Activated CD8-positive, alpha-beta T cell treated with anti-CD3 and anti-CD28 coated beads for 36 hours (primary cell): ENCODE data around the gene GPX4. TPM values are rescaled to one million over a fixed set of nuclear protein-coding genes. Genes with fewer than 3 reads are reported as not detected.

ENCODE experiments used
- ATAC-seq: fragments of 200-7000 bp; cut with Tn5 transposase; one replicate; pipeline ENCODE4 v1.10.0; 2021; ENCODE audit warnings: mild to moderate bottlenecking, moderate library complexity
- CTCF ChIA-PET: fragments of 350-600 bp; sonication (Branson Sonifier 250); formaldehyde crosslinking; loops from one replicate; lab custom pipeline; 2021; ENCODE audit warnings: antibody characterized with exemption; lab: Charles Lee
- POLR2A ChIA-PET: fragments of 350-600 bp; sonication (Branson Sonifier 250); formaldehyde crosslinking; loops from one replicate; lab custom pipeline; 2021; ENCODE audit warnings: antibody characterized with exemption; lab: Charles Lee
- DNase-seq: peaks from one replicate; pipeline ENCODE4 v3.0.0-alpha.2; 2020
- H3K27ac Mint-ChIP-seq: one replicate; pipeline ENCODE4 v1.8.0; 2021; ENCODE audit warnings: mild to moderate bottlenecking, mixed read lengths
- H3K27me3 Mint-ChIP-seq: one replicate; pipeline ENCODE4 v1.8.0; 2021; ENCODE audit warnings: mixed read lengths
- H3K36me3 Mint-ChIP-seq: one replicate; pipeline ENCODE4 v1.8.0; 2021; ENCODE audit warnings: low read depth, mixed read lengths
- H3K4me1 Mint-ChIP-seq: one replicate; pipeline ENCODE4 v1.8.0; 2021; ENCODE audit warnings: low read depth, mixed read lengths
- H3K4me3 Mint-ChIP-seq: one replicate; pipeline ENCODE4 v1.8.0; 2021; ENCODE audit warnings: mild to moderate bottlenecking, moderate library complexity, mixed read lengths
- H3K9me3 Mint-ChIP-seq: one replicate; pipeline ENCODE4 v1.8.0; 2021; ENCODE audit warnings: mixed read lengths
- intact Hi-C: fragments of 100-400 bp; cut with micrococcal nuclease; formaldehyde crosslinking; loops from one replicate; pipeline ENCODE4 v1.10.0; 2022
- total RNA-seq, 2 experiments: library from RNA; stranded (reverse); gene quantifications; one replicate each; pipeline ENCODE4 v1.2.3, GENCODE V29; 2021
- TF ChIP-seq, protein P1 (sequence below): fragments of 200-600 bp; IDR thresholded peaks from one replicate; pipeline ENCODE4 v1.8.0; 2022; ENCODE audit warnings: antibody characterized with exemption, mild to moderate bottlenecking

Gene GPX4
- total RNA-seq, 2 experiments from 2014 or later, result 224 to 232 TPM

DNA sequence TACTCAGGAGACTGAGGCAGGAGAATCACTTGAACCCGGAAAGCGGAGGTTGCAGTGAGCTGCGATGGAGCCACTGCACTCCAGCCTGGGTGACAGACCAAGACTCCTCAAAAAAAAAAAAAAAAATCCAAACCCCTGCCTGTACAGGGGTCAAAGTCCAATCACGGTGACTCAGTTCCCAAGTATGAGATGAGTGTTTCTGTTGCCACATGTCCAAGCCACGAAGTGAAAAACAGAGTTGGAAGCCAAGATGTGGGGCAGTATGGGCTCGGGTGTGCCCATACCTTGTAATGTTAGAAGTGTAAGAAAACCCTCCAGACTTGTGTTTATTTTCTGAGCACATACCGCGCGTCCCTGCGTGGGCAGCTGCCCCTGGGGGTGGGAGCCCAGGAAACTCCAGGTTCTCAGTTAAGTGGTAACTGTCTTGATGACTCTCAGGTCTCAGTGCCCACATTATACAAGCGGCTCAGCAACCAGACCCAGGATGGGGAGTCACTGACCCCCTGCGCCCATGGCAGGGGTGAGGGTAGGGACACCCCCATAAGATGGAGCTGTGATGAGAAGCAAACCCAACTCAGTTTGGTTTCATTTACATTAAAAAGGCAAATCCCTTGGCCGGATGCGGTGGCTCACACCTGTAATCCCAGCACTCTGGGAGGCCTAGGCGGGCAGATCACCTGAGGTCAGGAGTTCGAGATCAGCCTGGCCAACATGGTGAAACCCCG is 1.2 kb upstream of the GPX4 start:
- intact Hi-C loops, result loop anchor here (10.0 kb wide), 1 partner anchor 142 kb away; the partner anchor contains the start of genes ATP5F1D and MIDN
- DNase-seq (peak; percentile 93), ATAC-seq (peak; percentile 38)
- Mint-ChIP-seq H3K27me3 (no peaks in the 10 kb centered on the region), H3K4me3 (peak overlapping the region; percentile 61), H3K27ac (peak overlapping the region; percentile 89), H3K9me3 (peaks cover 3% of the 10 kb centered on the region), H3K36me3 (peaks cover 16% of the 10 kb centered on the region), H3K4me1 (peaks cover 58% of the 10 kb centered on the region)
- TF ChIP-seq, protein P1, sequence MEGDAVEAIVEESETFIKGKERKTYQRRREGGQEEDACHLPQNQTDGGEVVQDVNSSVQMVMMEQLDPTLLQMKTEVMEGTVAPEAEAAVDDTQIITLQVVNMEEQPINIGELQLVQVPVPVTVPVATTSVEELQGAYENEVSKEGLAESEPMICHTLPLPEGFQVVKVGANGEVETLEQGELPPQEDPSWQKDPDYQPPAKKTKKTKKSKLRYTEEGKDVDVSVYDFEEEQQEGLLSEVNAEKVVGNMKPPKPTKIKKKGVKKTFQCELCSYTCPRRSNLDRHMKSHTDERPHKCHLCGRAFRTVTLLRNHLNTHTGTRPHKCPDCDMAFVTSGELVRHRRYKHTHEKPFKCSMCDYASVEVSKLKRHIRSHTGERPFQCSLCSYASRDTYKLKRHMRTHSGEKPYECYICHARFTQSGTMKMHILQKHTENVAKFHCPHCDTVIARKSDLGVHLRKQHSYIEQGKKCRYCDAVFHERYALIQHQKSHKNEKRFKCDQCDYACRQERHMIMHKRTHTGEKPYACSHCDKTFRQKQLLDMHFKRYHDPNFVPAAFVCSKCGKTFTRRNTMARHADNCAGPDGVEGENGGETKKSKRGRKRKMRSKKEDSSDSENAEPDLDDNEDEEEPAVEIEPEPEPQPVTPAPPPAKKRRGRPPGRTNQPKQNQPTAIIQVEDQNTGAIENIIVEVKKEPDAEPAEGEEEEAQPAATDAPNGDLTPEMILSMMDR, result no peak
- ChIA-PET POLR2A (interaction anchor here (0.6 to 3.7 kb wide), 18 partner anchors 11 to 159 kb away, joined by 3 to 23 read pairs (median 4); partner anchors contain the start of genes ARHGAP45, RNU6-2 and TMEM259), CTCF (interaction anchor here (0.8 to 1.9 kb wide), 7 partner anchors 11 to 164 kb away, joined by 3 to 5 read pairs (median 4); partner anchors contain the start of gene ATP5F1D)

DNA sequence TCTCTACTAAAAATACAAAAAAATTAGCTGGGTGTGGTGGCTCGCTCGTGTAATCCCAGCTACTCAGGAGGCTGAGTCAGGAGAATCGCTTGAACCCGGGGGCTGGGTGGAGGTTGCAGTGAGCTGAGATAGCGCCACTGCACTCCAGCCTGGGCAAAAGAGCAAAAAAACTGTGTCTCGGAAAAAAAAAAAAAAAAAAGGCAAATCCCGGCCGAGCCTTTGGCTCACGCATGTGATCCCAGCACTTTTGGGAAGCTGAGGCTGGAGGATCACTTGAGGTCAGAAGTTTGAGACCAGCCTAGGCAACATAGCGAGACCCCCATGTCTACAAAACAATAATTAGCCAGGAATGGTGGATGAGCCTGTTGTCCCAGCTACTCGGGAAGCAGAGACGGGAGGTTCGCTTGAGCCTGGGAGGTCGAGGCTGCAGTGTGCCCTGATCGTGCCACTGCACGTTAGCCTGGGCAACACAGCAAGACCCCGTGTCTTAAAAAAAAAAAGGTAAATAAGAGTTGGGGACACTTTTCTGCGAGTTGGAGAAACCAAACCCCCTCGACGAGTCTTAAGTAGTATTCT is 574 bp upstream of the GPX4 start:
- Mint-ChIP-seq H3K4me1 (peaks cover 53% of the 10 kb centered on the region), H3K27me3 (no peaks in the 10 kb centered on the region), H3K9me3 (peaks cover 3% of the 10 kb centered on the region), H3K4me3 (peak overlapping the region; percentile 61), H3K36me3 (peaks cover 16% of the 10 kb centered on the region), H3K27ac (peak overlapping the region; percentile 89)
- no peak for ATAC-seq
- POLR2A ChIA-PET, result interaction anchor here (0.6 to 3.7 kb wide), 20 partner anchors 10 to 158 kb away, joined by 3 to 23 read pairs (median 5); partner anchors contain the start of genes ARHGAP45, CNN2, RNU6-2 and TMEM259
- intact Hi-C loops, result loop anchor here (10.0 kb wide), 1 partner anchor 142 kb away; the partner anchor contains the start of genes ATP5F1D and MIDN
- no peak for DNase-seq
- CTCF ChIA-PET, result interaction anchor here (0.8 to 1.9 kb wide), 7 partner anchors 10 to 163 kb away, joined by 3 to 5 read pairs (median 4); partner anchors contain the start of gene ATP5F1D
- TF ChIP-seq, protein P1, result no peak

DNA sequence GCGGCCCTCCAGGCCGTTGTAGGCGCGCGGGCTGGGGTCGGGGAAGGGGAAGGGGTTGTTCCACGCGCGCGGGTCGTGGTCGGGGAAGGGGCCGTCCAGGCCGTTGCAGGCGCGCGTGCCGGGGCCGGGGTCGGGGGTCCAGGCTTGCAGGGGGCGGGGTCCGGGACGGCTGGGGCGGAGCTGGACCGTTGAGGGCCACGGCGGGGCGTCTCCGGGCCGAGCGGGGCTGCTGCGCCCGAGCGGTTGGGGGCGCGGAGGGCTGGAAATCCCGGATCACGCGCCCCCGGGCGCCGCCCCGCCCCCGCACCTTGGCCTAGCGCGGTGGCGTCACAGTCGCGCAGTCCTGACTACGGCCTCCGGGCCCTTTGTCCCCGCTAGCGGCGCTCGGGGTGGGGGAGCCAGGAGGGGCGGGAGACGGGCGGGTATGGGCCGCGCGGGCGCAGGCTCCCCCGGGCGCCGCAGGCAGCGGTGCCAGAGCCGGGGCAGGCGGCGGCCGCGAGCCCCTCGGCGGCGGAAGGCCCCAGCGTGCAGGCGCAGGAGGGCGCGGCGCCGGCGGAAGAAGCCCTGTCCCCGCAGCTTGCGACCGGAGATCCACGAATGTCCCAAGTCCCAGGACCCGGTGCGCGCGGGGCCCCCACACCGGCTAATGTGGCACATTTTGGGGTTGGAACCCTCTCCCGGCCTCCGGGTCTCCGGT is 665 bp downstream of the GPX4 start:
- H3K27me3 Mint-ChIP-seq, result no peaks in the 10 kb centered on the region
- H3K4me3 Mint-ChIP-seq, result peak overlapping the region; percentile 71
- peak overlapping the region; percentile 25 for H3K27ac Mint-ChIP-seq
- POLR2A ChIA-PET, result interaction anchor here (0.6 to 3.7 kb wide), 17 partner anchors 9 to 148 kb away, joined by 3 to 23 read pairs (median 4); partner anchors contain the start of genes ARHGAP45 and CNN2
- peaks cover 16% of the 10 kb centered on the region for H3K36me3 Mint-ChIP-seq
- CTCF ChIA-PET, result interaction anchor here (1.2 kb wide), 1 partner anchor 88 kb away, joined by 3 read pairs; no protein-coding TSS in a partner anchor
- peaks cover 3% of the 10 kb centered on the region for H3K9me3 Mint-ChIP-seq
- DNase-seq, result peak; percentile 74
- peaks cover 41% of the 10 kb centered on the region for H3K4me1 Mint-ChIP-seq
- TF ChIP-seq, protein P1, result no peak
- peak; percentile 11 for ATAC-seq
- intact Hi-C loops, result loop anchor here (10.0 kb wide), 1 partner anchor 140 kb away; the partner anchor contains the start of genes ATP5F1D and MIDN

DNA sequence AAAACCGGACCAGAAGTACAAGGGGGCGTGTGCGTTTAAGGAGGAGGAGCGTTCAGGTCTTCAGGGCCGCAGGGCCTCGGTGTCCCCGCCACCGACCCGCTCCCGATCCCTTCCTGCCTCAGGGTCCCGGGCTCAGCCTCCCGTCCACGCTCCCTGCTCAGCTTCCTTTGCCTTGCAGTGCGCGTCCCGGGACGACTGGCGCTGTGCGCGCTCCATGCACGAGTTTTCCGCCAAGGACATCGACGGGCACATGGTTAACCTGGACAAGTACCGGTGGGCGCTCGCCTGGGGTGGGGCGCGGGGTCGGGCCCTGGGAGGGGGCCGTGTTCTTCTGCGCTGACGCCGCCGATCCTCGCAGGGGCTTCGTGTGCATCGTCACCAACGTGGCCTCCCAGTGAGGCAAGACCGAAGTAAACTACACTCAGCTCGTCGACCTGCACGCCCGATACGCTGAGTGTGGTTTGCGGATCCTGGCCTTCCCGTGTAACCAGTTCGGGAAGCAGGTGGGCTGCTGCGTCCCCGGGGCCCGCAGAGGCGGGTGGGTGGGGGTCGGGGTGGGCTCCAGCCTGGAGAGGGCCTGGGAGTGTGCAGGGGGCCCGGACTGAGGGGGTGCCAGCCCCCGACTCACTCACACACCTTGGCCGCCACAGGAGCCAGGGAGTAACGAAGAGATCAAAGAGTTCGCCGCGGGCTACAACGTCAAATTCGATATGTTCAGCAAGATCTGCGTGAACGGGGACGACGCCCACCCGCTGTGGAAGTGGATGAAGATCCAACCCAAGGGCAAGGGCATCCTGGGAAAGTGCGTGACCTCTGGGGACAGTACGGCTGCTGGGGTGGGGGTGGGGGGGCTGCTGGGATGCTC is 1.4 kb downstream of the GPX4 start:
- TF ChIP-seq, protein P1, result no peak
- intact Hi-C loops, result loop anchor here (10.0 kb wide), 1 partner anchor 140 kb away; the partner anchor contains the start of genes ATP5F1D and MIDN
- no peak for ATAC-seq
- peaks cover 33% of the 10 kb centered on the region for H3K4me1 Mint-ChIP-seq
- ChIA-PET POLR2A (interaction anchor here (0.6 to 3.2 kb wide), 14 partner anchors 8 to 148 kb away, joined by 3 to 14 read pairs (median 4); partner anchors contain the start of gene ARHGAP45), CTCF (no interaction called here)
- peaks cover 11% of the 10 kb centered on the region for H3K36me3 Mint-ChIP-seq
- H3K27me3 Mint-ChIP-seq, result no peaks in the 10 kb centered on the region
- H3K9me3 Mint-ChIP-seq, result no peaks in the 10 kb centered on the region
- peak overlapping the region; percentile 71 for H3K4me3 Mint-ChIP-seq
- H3K27ac Mint-ChIP-seq, result peak overlapping the region; percentile 25
- DNase-seq, result no peak
